GM18870 (cell line): ENCODE data around the gene RASGRP4.

Experiments used
- ATAC-seq: cut with Tn5 transposase; IDR thresholded peaks from one replicate; pipeline ENCODE4 v1.9.1; 2021; ENCODE audit warnings: moderate library complexity; ENCODE audit not compliant: unreplicated experiment

Gene RASGRP4

GRCh38 chr19:38391911-38392464 is 34.0 kb downstream of the RASGRP4 start:
- no peak for ATAC-seq

DNA sequence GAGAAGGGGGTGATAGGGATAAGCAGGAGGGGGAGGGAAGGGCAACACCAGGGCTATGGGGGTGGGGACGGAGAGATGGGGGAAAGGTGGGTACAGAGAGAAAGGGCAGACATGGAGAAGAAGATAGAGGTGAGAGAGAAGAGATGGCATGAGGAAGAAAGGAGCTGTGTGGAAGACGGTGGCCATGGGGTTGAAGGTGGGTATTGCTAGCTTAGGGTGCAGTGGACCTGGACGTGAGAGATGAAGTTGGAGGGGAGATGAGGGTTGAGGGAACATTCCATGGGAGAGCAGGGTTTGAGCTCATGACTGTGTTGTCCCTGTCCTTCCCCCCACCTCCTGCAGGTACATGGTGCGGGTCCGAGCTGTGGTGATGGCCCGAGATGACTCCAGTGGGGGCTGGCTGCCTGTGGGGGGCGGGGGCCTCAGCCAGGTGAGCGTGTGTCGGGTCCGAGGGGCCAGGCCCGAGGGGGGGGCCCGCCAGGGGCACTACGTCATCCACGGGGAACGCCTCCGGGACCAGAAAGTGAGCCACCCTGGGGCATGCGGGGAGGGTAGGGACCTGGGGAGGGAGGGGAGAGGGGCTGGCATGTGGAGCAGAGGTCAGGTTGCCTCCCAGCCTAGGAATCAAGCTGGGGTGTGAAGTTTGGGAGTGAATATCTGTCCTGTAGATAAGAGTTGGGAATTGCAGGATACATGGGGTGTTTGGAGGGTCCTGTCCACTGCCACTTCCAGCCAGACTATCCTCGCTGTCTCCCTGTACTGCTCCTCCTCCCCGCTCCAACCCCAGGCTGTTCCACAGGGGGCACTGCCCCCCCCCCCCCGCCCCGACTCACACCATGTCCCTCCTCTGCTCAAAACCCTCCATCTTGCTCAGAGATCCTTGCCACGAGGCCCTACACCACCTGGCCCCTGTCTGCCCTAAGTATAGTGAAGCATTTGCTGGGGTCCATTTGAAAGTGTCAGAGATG is 35.8 kb downstream of the RASGRP4 start:
- ATAC-seq: no peak

DNA sequence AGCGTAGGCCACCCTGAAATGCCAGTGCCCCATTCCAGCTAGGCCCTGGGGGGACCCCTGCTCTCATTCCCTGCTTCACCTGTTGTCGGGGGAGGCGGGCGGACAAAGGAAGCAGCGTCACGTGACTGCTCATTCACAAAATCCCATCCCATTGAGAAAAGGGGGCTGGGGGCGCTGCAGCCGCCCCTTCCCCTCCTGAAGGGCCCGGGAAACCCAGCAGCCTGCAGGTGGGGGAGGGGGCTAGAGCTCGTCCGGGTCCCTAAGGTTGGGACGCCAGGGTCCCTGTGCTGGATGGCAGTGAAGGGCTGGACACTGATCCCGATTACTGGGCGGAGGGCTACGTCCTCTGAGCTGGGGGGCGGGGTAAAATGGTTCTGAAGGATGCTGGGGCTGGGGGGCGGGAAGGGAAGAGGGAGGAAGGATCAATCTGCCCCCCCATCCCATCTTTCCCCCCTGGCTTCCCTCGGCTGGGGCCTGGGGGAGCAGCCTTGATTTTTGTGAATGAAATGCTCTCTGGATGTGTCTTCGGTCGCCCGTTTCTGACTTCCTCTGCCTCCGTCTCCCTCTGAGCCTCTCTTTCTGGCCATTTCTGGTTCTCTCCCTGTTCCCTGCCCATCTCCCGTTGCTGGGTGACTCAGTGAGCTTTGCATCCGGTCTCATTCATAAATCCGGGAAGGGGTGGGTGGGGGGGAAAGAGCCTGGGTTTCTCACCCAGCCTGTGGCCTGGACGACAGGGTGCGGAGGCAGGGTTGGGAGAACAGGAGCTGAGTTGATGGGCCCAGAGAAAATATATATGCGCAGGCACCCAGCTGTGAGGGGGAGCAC is 36.7 kb downstream of the RASGRP4 start:
- no peak for ATAC-seq

- no peak for ATAC-seq
Measured at GRCh38 chr19:38388349-38389100, 37.5 kb downstream of the RASGRP4 start, which contains the start of gene SPRED3. Gene SPRED3 (plus strand): TSS chr19:38388697. CDS start chr19:38390303, 1,606 bp downstream.

DNA sequence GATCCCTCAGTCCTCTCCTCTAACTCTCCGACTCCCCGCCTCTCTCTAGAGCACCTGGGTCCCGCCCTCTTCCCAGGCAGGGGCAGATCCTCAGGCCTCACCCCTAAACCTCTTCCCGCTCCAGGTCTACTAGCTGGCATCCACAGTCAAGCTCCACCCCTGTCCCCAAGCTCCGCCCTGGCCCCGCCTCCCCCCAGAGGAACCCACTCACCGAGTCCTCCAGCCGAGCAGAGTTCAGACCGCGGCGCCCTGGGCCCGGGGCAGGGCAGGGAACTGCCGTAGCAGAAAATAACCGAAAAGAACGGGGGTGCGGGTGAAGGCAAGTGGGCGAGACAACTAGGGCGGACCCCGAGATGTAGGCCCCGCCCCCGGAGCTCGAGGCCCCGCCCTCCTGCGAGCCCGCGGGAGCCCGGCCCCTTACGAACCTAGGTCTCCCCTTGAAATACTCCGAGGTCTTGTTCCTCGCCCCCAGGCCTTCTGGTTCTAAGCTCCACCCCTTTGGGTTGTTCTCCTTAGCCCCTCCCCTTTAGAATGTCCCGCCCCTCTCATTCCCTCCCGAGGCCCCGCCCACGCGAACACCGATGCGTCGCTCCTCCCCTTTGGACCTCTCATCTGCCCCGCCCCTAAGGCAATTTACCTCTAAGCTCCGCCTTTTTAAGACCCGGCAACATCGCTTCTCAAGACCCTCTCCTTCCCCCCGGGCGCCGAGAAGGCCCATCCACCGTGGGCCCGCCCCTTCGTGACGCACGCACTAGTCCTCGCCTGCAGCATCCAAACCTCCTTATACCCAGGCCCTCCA is 38.3 kb downstream of the RASGRP4 start, which contains the start of gene GGN:
Gene GGN (minus strand): TSS at position 485 of the 799 bp plus-strand sequence. CDS start 773 bp downstream, outside the sequence.
- no peak for ATAC-seq

GRCh38 chr19:38386971-38387549 is 39.0 kb downstream of the RASGRP4 start:
- ATAC-seq: no peak

DNA sequence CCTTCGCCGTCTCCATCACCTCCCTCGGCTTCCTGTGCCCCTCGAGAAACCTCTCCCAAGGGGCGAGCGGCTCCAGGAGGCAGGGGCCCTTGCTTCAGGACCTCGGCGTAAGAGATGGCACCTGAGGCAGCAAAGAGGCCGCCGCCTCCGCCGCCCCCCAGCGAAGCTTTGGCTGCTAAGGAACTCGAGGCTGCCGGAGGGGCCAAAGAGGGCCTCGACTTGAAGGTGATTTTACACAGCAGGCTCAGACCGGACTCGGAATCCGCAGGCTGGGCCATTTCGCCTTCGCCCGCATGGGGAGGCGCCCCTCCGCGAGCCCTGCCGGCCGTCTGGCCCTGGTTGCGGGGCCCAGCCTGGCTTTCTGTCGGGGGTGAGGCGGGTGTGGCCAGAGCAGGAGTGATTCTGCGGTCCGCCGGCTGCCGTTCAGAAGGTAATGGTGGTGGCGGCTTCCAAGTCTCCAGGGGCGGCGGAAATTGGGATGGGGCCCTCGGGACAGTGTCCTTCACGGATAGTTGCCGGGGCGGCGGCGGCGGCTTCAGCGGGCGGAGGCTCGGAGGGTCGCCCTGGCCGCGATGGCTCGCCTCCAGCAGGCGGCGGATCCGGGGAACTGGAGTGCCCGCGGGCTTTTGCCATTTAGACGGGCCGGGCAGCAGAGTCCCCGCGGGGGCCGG is 39.6 kb downstream of the RASGRP4 start:
- no peak for ATAC-seq

GRCh38 chr19:38385804-38386257 is 40.2 kb downstream of the RASGRP4 start:
- ATAC-seq: no peak

DNA sequence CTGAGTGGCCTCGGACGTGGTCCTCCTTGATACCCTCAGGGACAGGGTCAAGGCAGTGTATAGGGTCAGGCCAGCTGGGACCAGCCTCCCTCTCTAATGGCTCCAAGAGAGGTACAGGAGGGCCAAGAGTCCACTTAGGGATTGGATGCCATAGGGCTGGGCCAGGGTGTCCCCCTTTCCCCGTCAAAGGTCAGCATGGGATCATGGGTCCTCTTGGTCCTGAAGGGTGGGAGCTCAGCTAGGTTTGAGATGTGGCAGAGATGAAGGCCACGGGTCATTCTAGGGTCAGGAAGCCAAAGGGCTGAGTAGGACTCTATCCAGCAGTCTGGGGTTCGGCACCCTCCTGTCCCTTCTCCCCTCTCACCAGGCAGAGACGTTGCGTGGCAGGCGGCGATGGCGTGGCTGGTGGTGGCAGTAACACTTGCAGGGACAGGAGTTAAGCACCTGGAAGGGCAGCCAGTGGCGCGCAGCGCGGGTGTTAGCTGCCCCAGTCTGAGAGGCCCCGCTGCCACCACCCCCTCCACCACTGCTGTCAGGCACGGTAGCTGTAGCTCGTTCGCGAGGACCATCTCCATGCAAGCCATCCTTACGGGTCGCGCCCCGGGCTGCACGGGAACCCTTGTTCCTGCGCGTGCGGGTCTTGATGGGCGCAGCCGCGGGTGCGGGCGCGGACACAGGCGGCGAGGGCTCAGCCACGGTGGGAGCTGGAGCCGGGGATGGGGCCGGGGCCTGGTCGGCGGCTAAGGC is 40.8 kb downstream of the RASGRP4 start:
- ATAC-seq: no peak

DNA sequence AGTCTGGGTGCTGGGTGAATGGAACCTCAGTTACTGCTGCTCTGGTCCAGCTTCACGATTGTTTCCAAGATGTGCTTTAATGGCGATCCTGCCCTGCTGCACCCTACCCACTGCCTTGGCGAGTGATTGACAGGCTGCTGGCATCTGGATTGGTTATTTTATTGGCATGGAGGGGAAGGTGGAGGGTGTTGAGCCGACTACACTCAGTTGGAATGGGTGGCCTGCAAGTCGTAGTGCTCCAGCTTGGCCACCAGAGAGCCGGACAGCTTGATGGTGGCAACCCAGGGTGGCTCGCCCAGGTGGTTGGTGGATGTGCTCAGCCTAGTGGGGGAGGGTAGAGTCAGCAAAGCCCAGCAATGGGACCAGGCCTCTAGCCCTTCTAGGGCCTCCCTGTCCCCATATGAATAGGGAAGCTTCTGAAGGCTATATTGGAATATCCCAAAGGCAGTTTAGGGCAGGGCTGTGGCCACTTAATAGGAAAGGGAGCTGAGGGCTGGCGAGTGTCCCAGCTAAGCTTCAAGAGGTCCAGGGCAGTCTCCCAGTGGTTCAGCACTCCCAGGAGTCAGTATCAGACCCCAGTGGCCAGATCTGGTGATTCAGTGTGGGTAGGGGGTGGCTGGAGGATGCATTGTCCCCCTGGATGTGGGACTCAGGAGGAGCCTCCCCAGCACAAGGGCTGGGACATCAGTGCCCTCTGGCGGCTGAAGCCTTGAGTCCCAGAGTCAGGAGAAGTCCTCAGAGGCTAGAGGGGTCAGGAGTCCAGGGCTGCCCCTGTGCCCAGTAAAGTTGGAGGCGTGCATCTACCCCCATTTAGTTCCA is 41.6 kb downstream of the RASGRP4 start:
- no peak for ATAC-seq

DNA sequence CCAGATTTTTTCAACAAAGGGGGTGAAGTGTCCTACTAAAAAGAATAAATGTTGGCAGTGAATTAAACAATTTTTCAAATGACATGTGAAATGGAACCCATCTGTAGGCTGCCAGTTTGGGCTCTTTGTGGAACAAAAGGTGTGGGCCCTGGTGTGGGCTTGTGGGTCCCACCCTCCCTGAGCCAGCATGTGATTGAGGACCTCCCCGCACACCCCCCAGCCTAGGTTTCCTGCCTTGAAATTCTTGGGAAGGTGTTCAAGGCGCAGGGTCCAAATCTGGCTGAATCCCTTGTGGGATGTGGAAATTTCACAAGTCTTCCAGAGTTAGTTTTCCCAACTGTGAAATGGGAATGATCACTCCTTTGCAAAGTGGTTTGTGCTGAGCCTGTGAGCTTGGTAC is 42.3 kb downstream of the RASGRP4 start:
- ATAC-seq: no peak

DNA sequence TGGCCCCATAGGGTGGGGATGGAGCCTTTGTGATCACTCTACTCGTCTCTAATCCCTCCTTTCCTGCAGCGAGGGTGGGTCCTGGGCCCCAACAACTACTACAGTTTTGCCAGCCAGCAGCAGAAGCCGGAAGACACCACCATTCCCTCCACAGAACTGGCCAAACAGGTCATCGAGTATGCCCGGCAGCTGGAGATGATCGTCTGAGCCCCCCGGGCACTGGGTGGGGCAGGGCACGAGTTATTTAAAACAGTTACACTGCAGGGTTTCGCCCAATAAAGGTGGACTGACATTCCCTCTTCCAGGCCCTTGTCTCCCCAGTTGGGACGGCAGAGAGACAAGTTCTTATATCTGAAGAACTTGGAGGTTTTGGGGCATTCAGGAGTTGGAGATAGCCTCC is 42.8 kb downstream of the RASGRP4 start:
- no peak for ATAC-seq

DNA sequence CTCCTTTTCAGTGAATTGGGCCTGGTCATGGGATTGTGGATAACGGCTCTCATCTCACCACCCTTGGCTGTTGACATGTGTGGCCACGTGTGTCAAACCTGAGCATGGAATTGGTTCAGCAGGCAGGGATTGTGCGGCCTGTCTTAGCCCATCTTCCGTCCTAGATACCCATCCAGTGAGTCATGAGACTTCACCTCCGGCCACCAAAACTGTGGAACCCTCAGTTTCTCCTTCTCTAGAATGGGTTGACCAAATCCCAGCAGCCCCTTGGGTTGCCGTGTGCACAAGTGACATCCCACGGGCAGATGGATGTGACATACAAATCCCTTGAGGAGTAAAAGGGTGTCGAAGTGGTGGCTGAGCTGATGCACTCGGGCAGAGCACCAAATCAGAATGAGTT is 44.9 kb downstream of the RASGRP4 start:
- no peak for ATAC-seq

GRCh38 chr19:38378866-38379265 is 47.2 kb downstream of the RASGRP4 start:
- no peak for ATAC-seq

- no peak for ATAC-seq
Measured at GRCh38 chr19:38377052-38377451, 49.0 kb downstream of the RASGRP4 start.

- no peak for ATAC-seq
Measured at GRCh38 chr19:38376576-38376975, 49.4 kb downstream of the RASGRP4 start.

- no peak for ATAC-seq
Measured at GRCh38 chr19:38375748-38376147, 50.3 kb downstream of the RASGRP4 start.
